Testis (tissue), 2 donors: ENCODE data around the gene SNTG2.

Experiments used
- CTCF ChIP-seq, 3 experiments: fragments of 450-650 bp in 2 of 3; fragments of 200-600 bp in 1 of 3; sonication (generic) in 1 of 3; IDR thresholded peaks; one replicate each; pipeline ENCODE4 v1.5.1; 2016 to 2019; ENCODE audit warnings: antibody characterized with exemption in 3 of 3, mild to moderate bottlenecking in 2 of 3, moderate library complexity in 1 of 3
- POLR2A ChIP-seq: fragments of 450-650 bp; IDR thresholded peaks from one replicate; pipeline ENCODE4 v1.6.1; 2017; ENCODE audit warnings: antibody characterized with exemption, mild to moderate bottlenecking, moderate library complexity

GRCh38 chr2:1324884-1325283 lies 374.2 kb downstream of the SNTG2 start:
- TF ChIP-seq CTCF (IDR thresholded peaks at IDR 0.05) (no peak), POLR2A (no peak)
